Activated CD8-positive, alpha-beta memory T cell treated with anti-CD3 and anti-CD28 coated beads for 4 hours (primary cell): ENCODE data around the gene TM9SF1.
"Not testable (repeated sequence)": the region's sequence is repeated elsewhere in the genome, so short reads cannot be mapped to it uniquely, and the experiment has no call there.

Experiments used
- DNase-seq, 2 donors: peaks; one replicate each; pipeline ENCODE4 v3.0.0-alpha.2; 2020; ENCODE audit warnings: low read depth in 2 of 2

TM9SF1 gene

DNA sequence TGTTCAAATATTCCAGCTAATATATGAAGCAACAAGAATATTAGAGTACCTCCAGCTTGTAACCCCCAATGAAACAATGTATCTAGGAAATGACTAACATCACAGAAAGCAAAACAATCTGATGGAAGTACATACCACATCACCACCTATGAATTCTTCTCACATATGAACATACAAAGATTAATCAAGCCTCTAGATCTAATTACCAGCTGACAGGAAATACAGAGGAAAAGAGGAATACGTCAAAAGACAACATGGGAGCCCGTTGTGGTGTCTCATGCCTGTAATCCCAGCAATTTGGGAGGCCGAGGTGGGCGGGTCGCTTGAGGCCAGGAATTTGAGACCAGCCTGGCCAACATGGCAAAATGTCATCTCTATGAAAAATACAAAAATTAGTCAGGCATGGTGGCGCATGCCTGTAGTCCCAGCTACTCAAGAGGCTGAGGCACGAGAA is 29.4 kb upstream of the TM9SF1 start:
- DNase-seq: no peak

DNA sequence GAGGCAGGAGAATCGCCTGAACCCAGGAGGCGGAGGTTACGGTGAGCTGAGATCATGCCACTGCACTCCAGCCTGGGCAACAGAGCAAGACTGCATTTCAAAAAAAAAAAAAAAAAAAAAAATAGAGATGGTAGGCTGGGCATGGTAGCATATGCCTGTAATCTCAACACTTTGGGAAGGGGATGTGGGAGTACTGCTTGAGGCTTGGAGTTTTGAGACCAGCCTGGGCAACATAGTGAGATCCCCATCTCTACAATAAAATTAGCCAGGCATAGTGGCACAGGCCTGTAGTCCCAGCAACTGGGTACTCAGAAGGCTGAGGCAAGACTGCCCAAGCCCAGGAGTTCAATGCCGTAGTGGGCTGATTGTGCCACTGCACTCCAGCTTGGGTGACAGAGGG is 27.7 kb upstream of the TM9SF1 start:
- not testable (repeated sequence) for DNase-seq

DNA sequence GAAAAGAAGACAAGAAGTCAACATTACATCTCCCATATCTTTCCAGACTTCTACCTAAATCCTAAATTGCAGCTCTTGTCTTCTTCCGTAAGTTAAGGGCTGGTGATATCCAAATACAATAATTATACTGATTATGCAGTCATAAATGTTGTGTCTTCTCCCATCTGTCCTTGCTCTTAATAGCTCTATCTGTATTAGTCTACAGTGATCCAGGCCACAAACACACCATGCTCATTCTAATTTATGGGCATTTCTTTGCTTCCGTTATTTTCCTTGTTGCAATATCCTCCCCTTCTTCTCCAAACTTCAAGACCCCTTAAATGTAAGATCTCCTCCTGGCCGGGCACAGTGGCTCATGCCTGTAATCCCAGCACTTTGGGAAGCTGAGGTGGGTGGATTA is 24.3 kb upstream of the TM9SF1 start:
- DNase-seq: no peak

DNA sequence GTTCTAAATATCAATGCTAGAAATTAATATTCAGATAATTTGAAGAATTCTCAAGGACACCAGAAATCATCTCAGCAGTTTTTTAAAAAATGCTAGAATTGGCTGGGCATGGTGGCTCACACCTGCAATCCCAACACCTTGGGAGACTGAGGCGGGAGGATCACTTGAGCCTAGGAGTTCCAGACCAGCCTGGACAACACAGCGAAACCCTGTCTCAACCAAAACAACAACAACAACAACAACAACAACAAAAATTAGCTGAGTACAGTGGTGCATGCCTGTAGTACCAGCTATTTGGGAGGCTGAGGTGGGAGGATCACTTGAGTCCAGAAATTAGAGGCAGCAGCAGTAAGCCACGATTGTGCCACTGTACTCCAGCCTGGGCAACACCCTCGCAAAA is 23.8 kb upstream of the TM9SF1 start:
- no peak for DNase-seq

DNA sequence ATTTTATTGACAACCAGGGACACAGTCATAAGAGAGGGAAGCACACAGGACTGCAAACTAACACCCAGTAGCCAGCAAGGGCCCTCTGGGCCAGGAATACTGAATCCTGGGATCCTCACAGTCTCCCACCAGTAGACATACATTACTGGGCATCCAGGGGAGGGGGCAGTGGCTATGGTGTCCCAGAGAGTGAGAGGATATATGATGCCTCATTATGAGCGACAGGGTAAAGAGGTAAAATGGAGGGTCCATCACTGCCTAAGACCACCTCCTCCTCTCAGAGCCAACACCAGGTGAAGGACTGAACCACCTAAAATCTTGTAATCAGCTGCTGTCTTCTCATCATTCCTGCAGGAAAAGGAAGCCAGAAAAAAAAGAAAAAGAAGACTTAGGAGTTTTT is 21.6 kb upstream of the TM9SF1 start:
- DNase-seq: not testable (repeated sequence)

DNA sequence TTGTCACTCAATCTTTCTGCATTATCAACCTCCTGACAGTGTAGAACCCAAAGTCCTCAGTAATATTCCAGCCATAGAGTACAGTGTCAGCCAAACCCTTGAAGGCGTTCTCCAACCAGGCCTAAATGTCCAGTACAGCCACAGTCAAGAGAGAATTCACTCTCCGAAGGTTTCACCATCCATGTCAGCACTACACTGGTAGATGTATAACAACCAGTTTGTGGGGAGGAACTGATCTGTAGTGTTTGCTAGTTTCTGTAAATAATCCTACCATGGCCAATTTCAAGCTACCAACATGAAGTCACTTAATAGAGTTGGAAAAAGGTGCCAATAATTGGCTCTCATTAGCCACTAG is 21.1 kb upstream of the TM9SF1 start:
- no peak for DNase-seq

DNA sequence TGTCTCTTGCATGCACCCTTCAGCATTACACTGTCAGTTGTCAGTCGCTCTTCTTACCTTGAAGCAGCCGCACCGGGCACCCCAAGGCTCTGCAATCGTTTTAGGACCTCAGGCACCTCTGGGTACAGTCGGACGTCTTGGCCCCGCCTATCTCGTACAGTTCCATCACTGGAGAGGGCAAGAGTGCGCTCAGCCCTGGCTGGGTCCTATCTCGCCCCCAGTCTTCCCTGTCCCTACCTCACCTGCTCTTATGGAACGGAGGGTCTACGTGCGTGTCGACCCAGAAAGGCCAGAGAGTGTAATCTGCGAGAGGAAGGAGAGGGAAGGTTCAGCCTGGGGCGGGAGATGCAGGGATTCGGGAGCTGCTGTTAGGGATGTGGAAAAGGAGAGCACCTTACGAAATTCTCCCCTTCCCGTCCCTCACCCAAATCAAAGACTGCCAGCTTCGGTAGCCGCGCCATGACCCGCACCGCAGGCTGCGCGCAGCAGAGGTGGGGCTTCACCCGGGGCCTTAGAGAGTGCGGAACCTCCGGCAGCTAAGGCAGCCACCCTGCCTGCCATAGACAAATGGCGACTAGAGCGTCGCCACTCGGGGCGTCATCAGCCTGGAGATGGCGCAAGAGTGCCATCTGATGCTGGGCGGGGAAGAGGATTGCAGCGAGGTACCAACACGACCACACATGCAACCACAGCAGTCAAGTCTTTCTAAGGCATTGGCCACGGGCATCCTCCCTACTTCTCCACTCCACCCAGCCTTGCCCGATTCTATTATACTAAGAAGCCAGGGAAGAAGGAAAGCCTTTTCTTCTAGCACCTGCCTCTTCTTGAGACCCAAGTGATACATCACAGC is 20.5 kb upstream of the TM9SF1 start, which contains the start of gene MDP1:
Gene MDP1 (minus strand): TSS at position 572 of the 850 bp plus-strand sequence. CDS start 111 bp downstream, at position 461.
- DNase-seq: peak; percentile 68 to 72

DNA sequence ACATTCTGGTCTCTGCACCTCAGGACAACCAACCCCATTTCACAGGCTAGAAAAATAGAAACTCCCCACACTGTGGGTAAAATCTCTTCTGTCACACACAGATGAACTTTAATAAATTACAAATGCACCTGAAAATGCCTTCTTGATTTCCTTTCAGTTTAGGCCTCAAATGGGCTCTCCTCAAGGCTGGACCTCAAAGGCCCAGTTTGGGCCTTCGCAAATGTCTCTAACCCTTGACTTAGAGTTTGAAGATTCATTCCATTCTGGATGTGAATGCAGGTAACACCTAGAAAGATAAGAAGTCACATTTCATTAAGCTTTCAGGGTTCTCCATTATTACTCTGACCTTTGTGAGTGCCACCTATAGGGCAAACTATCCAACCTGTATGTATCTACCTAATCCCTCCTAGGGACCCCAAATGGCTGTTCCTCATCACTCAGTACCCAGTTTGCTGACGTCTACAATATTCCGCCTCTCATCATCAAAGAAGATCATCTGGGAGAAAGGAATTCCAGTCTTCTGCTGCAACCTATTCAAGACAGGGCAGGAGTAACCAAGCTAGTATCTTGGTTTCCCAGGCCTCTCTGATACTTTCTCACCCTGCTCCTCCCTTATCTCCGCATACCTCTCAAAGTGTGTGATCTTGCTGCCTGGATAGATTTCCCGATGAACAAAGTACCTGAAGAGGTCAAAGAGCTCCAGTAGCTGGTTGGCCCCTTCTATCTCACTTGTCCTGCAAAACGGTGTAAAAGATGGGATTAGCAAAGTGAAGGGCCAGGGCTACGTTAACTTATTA is 18.8 kb upstream of the TM9SF1 start:
- no peak for DNase-seq

DNA sequence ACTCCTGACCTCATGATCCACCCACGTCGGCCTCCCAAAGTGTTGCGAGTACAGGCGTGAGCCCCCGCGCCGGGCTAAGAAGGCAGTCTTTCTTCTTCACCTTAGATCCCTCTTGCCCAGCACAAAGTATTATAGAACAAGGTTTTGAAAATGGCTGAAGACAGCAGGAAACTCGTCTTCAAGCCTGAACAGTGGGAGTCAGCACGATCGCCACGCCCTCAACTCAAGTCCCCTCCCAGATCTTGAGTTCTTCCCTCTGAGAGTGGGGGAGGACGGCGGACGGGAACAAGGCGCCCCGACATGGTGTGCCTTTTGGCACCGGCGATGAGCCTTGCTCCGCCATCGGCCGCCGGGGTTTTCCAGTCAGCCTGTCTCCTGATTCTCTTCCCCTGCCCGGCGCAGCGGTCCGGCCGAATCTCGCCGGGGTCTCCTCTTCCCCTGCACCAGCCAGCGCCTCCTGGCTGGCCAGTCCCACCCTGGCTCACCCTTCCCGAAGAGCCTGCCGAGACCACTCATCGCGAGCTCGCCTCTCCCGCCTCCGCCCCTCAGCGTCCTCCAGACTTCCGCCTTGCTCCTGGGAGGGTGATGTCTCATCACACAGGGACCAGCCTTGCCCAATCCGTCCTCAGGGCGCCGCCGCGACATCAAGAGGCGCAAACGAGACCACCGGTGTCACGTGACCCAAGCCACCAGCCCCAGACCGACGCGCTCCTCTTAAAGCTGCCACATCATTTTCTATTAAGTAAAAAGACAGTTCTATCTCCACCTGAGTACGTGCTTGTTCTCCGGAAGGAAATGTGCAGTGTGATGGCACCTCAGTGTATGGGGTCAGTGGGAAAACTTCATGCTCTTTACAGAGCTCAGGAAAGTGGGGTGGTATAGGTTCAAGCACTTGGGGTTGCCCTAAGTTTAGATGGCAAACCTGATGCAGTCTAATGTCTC is 18.0 kb upstream of the TM9SF1 start, which contains the start of gene CHMP4A:
Gene CHMP4A (minus strand): TSS at position 565 of the 942 bp plus-strand sequence. CDS start 49 bp downstream, at position 516.
- DNase-seq: peak; percentile 93 to 95

DNA sequence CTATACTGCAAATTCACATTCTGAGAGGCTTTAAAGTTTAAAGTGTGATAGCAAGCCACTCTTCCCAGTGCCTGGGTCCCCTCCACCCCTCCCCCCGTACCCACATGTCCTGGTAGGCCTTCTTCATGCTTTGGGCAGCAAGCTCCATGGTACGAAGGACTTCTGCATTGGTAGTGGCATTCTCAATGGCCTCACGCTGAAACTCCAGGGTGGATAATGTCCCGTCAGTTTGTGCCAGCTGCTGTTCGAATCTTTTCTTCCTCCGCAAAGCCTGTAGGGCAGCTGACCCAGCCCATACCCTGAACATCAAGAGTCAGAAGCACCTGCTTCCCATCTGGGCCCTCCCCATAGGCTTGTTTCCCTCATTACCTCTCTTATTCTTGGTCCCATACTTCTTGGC is 16.1 kb upstream of the TM9SF1 start:
- no peak for DNase-seq

DNA sequence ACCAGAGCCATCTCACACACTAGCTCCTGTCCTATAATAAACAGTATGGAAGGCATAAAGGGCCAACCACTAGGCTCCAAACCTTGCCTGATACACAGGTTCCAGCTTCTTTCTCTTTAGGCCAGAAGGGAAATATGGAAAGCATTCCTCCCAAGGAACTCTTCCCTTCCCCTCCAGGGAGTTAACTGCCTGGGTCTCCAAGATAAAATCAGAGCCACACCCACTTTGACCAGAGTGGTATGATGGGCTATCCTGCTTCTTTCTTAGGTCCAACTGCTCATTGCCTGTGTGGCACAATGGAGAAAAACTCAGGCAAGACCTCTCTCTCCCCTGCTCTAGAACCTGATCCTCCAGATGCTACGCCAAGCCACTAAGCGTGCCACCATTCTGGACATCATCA is 12.4 kb upstream of the TM9SF1 start:
- no peak for DNase-seq

DNA sequence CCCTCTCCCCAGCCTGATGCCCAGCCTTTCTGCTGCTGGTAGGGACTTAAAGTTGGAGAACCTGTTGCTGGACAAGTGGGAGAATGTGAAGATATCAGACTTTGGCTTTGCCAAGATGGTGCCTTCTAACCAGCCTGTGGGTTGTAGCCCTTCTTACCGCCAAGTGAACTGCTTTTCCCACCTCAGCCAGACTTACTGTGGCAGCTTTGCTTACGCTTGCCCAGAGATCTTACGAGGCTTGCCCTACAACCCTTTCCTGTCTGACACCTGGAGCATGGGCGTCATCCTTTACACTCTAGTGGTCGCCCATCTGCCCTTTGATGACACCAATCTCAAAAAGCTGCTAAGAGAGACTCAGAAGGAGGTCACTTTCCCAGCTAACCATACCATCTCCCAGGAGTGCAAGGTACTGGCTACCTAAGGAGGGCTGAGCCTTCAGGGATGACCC is 11.9 kb upstream of the TM9SF1 start:
- DNase-seq: no peak

DNA sequence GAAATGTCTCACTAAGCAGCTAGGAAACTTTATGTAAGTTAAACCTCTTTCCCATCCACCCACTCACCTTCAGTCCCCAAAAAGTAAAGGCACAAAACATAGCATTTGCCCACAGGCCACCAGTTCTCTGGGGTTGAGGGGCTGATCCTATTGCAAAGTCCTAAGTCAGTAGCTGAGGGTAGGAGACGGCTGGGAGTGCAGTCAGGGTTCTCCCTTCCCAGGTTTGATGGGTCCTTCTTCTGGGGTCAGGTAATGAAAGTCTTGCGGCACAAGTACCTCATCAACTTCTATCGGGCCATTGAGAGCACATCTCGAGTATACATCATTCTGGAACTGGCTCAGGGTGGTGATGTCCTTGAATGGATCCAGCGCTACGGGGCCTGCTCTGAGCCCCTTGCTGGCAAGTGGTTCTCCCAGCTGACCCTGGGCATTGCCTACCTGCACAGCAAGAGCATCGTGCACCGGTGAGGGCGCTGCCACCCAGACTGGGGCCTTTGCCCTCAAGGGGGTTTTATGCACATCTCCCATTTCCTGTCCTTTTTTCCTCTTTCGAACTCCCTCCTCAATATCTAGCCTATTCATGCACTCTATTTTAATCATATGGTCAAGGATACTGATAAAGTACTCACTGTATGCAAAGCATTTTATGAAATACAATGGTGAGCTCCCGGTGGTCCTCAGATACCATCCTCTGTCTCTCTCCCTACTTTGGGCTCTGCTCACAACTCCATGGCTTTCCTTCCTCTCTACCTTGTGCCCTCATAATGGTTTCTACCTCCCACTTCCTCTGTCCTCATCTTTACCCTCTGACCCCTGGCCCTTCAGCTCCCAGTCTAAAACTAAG is 11.2 kb upstream of the TM9SF1 start:
- DNase-seq: no peak

DNA sequence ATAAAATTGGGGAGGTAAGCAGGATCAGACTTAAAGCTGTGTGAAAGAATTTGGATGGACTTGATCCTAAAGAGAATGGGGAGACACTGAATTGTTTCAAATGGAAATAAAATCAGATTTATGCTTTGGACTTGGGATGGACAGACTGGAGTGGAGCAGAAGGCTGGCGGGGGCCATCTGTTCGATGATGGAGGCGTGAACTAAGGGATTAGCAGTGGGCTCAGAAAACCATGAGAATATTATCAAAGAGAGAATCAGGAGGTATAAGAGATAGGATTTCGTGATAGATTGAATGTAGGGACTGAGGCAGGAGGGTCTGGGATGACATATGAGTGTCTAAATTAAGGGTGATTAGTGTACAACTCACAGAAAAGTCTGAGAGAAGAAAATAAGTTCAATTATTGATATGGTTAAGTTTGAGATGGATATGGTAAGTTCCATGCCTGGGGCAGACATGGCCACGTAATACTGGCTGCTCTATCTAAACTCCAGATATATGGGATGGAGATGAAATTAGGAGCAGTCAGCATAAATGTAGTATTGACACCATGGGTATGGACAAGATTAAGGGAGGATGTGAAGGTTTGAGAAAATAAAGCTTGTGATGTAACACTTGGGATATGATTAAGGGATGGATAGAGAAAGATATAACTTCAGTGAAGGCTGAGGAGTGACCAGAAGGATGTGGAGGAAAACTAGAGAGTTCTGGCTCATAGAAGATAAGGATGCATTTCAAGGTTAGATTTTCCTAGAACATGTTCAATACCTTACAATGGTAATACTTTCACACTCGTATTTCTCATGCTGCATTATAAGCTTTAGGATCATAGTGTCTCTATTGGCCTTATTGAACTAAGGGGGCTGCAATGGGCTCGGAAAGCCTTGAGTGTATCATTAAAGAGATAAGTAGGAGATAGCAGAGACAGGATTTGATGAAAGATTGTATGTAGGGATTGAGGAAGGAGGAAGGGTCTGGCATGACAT is 9.2 kb upstream of the TM9SF1 start:
- DNase-seq: no peak

DNA sequence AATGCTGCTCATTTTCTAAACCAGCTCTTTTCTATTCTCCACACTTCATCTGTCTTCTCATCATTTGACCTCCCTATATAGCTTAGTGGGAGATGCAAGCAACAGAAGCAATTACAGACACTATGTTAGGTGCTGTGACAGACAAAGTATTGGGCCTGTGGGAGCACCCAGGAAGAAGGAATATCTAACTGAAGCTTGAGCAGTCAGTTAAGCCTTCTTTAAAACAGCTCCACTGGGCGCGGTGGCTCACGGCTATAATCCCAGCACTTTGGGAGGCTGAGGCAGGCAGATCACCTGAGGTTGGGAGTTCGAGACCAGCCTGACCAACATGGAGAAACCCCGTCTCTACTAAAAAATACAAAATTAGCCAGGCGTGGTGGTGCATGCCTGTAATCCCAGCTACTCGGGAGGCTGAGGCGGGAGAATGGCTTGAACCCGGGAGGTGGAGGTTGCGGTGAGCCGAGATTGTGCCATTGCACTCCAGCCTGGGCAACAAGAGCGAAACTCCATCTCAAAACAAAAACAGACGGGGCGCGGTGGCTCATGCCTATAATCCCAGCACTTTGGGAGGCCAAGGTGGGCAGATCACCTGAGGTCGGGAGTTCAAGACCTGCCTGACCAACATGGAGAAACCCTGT is 8.1 kb upstream of the TM9SF1 start:
- not testable (repeated sequence) for DNase-seq

DNA sequence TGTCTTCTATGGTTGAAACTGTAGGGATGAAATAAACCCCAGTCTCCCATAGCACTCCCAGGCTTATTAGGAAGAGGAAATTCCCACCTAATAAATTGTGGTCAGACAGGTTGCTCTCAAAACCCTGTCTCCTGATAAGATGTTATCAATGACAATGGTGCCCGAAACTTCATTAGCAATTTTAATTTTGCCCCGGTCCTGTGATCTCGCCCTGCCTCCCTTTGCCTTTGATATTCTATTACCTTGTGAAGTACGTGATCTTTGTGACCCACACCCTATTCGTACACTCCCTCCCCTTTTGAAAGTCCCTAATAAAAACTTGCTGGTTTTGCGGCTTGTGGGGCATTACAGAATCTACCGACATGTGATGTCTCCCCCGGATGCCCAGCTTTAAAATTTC is 7.3 kb upstream of the TM9SF1 start:
- DNase-seq: not testable (repeated sequence)

DNA sequence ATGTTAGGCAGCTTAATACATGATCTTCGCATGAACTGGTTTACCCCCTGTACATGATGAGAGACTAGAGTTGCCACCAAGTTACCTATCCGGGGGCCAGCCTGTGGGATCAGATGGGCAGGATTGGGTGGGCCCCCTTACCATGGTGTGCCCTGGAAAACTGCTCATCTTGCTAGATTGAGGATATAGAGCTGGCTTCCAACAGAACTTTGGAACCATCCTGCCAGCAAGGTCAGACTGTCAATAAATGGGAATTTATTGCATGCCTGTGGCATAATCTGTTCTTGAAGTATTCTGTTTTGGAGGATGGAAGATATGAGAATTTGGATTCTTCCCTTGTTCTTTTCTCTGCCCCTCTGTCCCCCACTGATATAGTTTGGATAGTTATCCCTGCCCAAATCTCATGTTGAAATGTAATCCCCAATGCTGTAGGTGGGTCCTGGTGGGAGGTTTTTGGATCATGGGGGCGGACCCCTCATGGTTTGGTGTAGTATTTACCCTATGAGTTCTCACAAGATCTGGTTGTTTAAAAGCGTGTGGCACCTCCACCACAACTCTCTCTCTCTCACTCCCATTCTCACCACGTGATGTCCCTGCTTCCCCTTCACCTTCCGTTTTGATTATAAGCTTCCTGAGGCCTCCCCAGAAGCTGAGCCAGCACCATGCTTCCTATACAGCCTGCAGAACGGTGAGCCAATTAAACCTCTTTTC is 3.7 kb upstream of the TM9SF1 start:
- DNase-seq: no peak

DNA sequence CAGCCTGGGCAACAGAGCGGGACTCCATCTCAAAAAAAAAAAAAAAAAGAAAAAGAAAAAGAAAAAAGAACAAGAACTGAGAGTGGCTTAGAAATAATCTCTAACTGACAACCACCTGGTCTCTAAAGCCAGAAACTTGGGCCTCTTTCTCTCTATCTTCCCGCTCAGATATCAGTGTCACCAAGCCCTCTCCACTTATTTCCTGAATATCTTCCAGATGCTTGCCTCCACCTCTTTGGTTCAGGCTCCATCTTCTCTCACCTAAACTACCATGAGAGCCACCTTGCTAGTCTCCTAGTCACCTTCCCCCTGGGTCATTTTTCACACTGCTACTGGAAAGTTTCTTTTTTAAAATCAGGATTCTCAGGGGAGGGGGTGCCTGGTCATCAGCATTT is 1.8 kb upstream of the TM9SF1 start:
- no peak for DNase-seq
